HG03469 (cell line): ENCODE measurements around the gene OR10G7.

Experiments
- ATAC-seq: cut with Tn5 transposase; IDR thresholded peaks from one replicate; pipeline ENCODE4 v1.9.1; 2021; ENCODE audit warnings: mild to moderate bottlenecking, moderate library complexity, moderate number of reproducible peaks; ENCODE audit not compliant: unreplicated experiment

The OR10G7 gene

GRCh38 chr11:124041254-124041653 lies at the start of gene OR10G7:
TSS of gene OR10G7 (minus strand) at chr11:124041325. CDS start at chr11:124039001, 2,324 bp downstream.
- no peak for ATAC-seq

GRCh38 chr11:124085997-124086846 lies 45.1 kb upstream of the OR10G7 start:
- no peak for ATAC-seq

GRCh38 chr11:124085583-124085982 lies 44.5 kb upstream of the OR10G7 start:
- ATAC-seq: no peak

GRCh38 chr11:124082371-124082770 lies 41.2 kb upstream of the OR10G7 start:
- ATAC-seq: no peak

- no peak for ATAC-seq
Measured at GRCh38 chr11:124081483-124081882, 40.4 kb upstream of the OR10G7 start.

GRCh38 chr11:124080327-124081001 lies 39.3 kb upstream of the OR10G7 start:
- ATAC-seq: no peak

GRCh38 chr11:124079631-124080326 lies 38.7 kb upstream of the OR10G7 start:
- no peak for ATAC-seq

GRCh38 chr11:124078591-124078990 lies 37.5 kb upstream of the OR10G7 start:
- ATAC-seq: no peak

- no peak for ATAC-seq
Measured at GRCh38 chr11:124077266-124077665, 36.1 kb upstream of the OR10G7 start.

GRCh38 chr11:124075841-124076651 lies 34.9 kb upstream of the OR10G7 start:
- peak; percentile 51 for ATAC-seq

- no peak for ATAC-seq
Measured at GRCh38 chr11:124075492-124075840, 34.3 kb upstream of the OR10G7 start.

- ATAC-seq: no peak
Measured at GRCh38 chr11:124074554-124074953, 33.4 kb upstream of the OR10G7 start.

GRCh38 chr11:124072147-124072546 lies 31.0 kb upstream of the OR10G7 start:
- ATAC-seq: no peak

GRCh38 chr11:124071623-124071948 lies 30.5 kb upstream of the OR10G7 start:
- no peak for ATAC-seq

- peak; percentile 92 for ATAC-seq
Measured at GRCh38 chr11:124070915-124071622, 29.9 kb upstream of the OR10G7 start.

GRCh38 chr11:124069429-124070401 lies 28.6 kb upstream of the OR10G7 start:
- ATAC-seq: peak; percentile 57

- no peak for ATAC-seq
Measured at GRCh38 chr11:124068601-124069110, 27.5 kb upstream of the OR10G7 start.

- no peak for ATAC-seq
Measured at GRCh38 chr11:124052966-124053365, 11.8 kb upstream of the OR10G7 start.

GRCh38 chr11:124050748-124051147 lies 9.6 kb upstream of the OR10G7 start:
- no peak for ATAC-seq
